ENCODE data around the gene TYK2.
A peak's percentile ranks its signal among the peaks of the same experiment; 100 is the strongest.

Gene TYK2

GRCh38 chr19:10333758-10334587 is 46.4 kb downstream of the TYK2 start:
- ATAC-seq (ENCODE audit: low read depth) (peak; percentile 22), DNase-seq (ENCODE audit: low spot score) (no peak)
- Histone ChIP-seq H3K4me1 (ENCODE audit: insufficient read depth, poor library complexity, severe bottlenecking) (no peaks in the 10 kb centered on the region), H3K27ac (ENCODE audit: poor library complexity, severe bottlenecking) (peak overlapping the region; percentile 49), H3K36me3 (ENCODE audit: low read depth) (peaks cover 27% of the 10 kb centered on the region), H3K9me3 (ENCODE audit: severe bottlenecking) (no peaks in the 10 kb centered on the region), H3K27me3 (ENCODE audit: insufficient read depth, poor library complexity, severe bottlenecking) (no peaks in the 10 kb centered on the region), H3K4me3 (ENCODE audit: severe bottlenecking) (peak overlapping the region; percentile 84)
- TF ChIP-seq CTCF (IDR thresholded peaks at IDR 0.05; ENCODE audit: poor library complexity, severe bottlenecking) = no peak

GRCh38 chr19:10332965-10333757 is 47.2 kb downstream of the TYK2 start, which contains the start of gene RAVER1:
TSS of gene RAVER1 (minus strand) at chr19:10333529. CDS start at chr19:10333507, 22 bp downstream.
- Histone ChIP-seq H3K27me3 (ENCODE audit: insufficient read depth, poor library complexity, severe bottlenecking) (no peaks in the 10 kb centered on the region), H3K4me1 (ENCODE audit: insufficient read depth, poor library complexity, severe bottlenecking) (no peaks in the 10 kb centered on the region), H3K9me3 (ENCODE audit: severe bottlenecking) (no peaks in the 10 kb centered on the region), H3K27ac (ENCODE audit: poor library complexity, severe bottlenecking) (peak within 1 kb of the TSS; percentile 49), H3K36me3 (ENCODE audit: low read depth) (peaks cover 35% of the 10 kb centered on the region), H3K4me3 (ENCODE audit: severe bottlenecking) (peak within 1 kb of the TSS; percentile 84)
- DNase-seq (ENCODE audit: low spot score) (peak; percentile 96), ATAC-seq (ENCODE audit: low read depth) (peak; percentile 84)
- TF ChIP-seq CTCF (IDR thresholded peaks at IDR 0.05; ENCODE audit: poor library complexity, severe bottlenecking) = no peak

DNA sequence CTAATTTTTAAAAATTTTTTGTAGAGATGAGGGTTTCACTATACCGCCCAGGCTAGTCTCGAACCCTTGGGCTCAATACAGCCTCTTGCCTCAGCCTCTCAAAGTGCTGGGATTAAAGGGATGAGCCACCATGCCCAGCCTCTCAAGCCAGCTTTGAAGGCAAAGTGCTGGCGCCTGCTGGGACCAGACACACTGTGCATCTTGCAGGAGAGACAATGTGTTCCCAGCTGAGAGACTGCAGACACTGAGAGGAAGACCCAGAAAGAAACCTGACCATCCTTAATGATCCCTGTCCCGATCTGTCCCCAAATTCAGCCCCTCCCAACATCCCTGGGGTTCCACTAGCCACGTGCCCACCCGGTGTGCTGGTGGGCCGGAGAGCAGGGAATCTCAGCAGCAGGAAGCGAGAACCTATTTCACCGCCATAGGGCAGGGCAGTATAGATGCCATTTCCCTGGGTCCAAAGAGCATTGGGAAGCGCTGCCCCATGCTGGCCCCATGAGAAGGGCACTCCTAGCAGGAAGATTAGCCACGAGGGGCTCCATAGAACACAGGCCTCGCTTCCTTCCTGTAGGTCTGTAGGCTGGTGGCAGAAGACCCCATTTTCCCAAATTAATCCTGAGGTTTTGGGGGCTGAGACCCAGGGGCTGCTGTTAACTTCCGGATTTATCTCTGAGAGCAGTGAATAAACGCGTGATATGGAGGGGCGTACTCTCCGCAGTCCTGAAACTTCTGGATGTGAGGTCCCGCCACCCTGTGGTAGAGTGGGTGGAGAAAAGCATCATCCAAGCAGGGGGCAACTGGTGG is 48.0 kb downstream of the TYK2 start:
- no peaks in the 10 kb centered on the region for H3K27me3 ChIP-seq (ENCODE audit: insufficient read depth, poor library complexity, severe bottlenecking)
- no peak for ATAC-seq (ENCODE audit: low read depth)
- H3K9me3 ChIP-seq (ENCODE audit: severe bottlenecking) = no peaks in the 10 kb centered on the region
- H3K27ac ChIP-seq (ENCODE audit: poor library complexity, severe bottlenecking) = peak overlapping the region; percentile 49
- TF ChIP-seq CTCF (IDR thresholded peaks at IDR 0.05; ENCODE audit: poor library complexity, severe bottlenecking) = peak; percentile 2
- H3K4me1 ChIP-seq (ENCODE audit: insufficient read depth, poor library complexity, severe bottlenecking) = no peaks in the 10 kb centered on the region
- no peak for DNase-seq (ENCODE audit: low spot score)
- H3K4me3 ChIP-seq (ENCODE audit: severe bottlenecking) = peak overlapping the region; percentile 84
- H3K36me3 ChIP-seq (ENCODE audit: low read depth) = peaks cover 43% of the 10 kb centered on the region

DNA sequence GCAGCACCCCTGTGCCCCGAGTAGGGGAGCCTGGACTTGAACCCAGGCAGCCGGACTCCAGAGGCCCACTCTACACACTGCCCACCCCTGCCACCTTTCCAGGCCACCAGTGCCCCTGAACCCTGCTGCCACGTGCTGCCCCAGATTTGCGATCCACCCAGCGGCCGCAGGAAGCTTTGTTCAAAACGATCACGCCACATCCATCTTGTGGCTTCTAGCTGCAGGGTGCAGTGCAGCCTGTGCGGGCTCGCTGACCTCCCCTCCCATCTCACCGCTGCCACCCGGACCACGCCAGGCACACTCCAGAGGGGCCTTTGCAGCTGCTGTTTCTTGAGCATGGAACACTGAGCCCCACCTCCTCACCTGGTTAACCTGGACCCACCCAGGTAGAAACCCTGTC is 50.8 kb downstream of the TYK2 start:
- no peak for TF ChIP-seq CTCF (IDR thresholded peaks at IDR 0.05; ENCODE audit: poor library complexity, severe bottlenecking)
- Histone ChIP-seq H3K4me1 (ENCODE audit: insufficient read depth, poor library complexity, severe bottlenecking) (no peaks in the 10 kb centered on the region), H3K36me3 (ENCODE audit: low read depth) (peaks cover 71% of the 10 kb centered on the region)

More for the DNA sequence above, 50.8 kb downstream of the TYK2 start:
- H3K27me3 ChIP-seq (ENCODE audit: insufficient read depth, poor library complexity, severe bottlenecking) = no peaks in the 10 kb centered on the region
- H3K27ac ChIP-seq (ENCODE audit: poor library complexity, severe bottlenecking) = no peak overlapping the region
- ATAC-seq (ENCODE audit: low read depth) (no peak), DNase-seq (ENCODE audit: low spot score) (no peak)
- H3K9me3 ChIP-seq (ENCODE audit: severe bottlenecking) = no peaks in the 10 kb centered on the region
- H3K4me3 ChIP-seq (ENCODE audit: severe bottlenecking) = no peak overlapping the region

Measured in RWPE2 (cell line).